ENCODE measurements around the gene FAM221A.

DNA sequence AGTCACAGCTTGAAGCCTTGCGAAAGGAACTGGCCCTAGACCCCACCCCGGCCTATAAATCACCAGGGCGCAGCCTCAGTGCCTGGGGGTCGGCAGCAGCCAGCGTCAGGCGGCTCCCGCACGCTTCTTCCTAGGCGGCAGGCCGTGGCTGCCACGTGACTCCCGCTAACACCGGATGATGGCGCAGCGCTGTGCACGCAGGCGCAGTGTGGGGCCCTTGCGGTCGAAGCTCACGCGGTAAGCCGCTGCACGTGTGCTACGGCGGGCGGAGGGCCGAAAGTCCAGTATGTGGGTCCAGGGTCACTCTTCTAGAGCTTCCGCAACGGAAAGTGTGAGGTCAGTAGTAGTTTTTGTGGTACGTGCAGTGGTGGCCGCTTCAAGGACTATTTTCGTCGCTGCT lies 30.0 kb downstream of the FAM221A start, which contains the start of gene STK31:
- TF ChIP-seq, protein P1, sequence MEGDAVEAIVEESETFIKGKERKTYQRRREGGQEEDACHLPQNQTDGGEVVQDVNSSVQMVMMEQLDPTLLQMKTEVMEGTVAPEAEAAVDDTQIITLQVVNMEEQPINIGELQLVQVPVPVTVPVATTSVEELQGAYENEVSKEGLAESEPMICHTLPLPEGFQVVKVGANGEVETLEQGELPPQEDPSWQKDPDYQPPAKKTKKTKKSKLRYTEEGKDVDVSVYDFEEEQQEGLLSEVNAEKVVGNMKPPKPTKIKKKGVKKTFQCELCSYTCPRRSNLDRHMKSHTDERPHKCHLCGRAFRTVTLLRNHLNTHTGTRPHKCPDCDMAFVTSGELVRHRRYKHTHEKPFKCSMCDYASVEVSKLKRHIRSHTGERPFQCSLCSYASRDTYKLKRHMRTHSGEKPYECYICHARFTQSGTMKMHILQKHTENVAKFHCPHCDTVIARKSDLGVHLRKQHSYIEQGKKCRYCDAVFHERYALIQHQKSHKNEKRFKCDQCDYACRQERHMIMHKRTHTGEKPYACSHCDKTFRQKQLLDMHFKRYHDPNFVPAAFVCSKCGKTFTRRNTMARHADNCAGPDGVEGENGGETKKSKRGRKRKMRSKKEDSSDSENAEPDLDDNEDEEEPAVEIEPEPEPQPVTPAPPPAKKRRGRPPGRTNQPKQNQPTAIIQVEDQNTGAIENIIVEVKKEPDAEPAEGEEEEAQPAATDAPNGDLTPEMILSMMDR (IDR thresholded peaks at IDR 0.05), result no peak
- TF ChIP-seq EP300 (IDR thresholded peaks at IDR 0.05), result no peak

Data from ovary (tissue), 3 donors.